Tibial nerve (tissue), 4 donors: ENCODE measurements around the gene UACA. TPM values are rescaled to one million over a fixed set of nuclear protein-coding genes. Genes with fewer than 3 reads are reported as not detected.

ENCODE experiments used
- DNase-seq, 2 donors: peaks; one replicate each; pipeline ENCODE4 v3.0.0-alpha.2; 2019; ENCODE audit warnings: low spot score in 2 of 2
- H3K27ac ChIP-seq, 4 donors: fragments of 200-600 bp; sonication (generic) in 3 of 4; one replicate each; pipeline ENCODE4 v1.5.1; 2017 to 2019; ENCODE audit warnings: mild to moderate bottlenecking in 1 of 4
- H3K27me3 ChIP-seq, 2 donors: fragments of 200-600 bp; sonication (generic) in 1 of 2; one replicate each; pipeline versions ENCODE4 v1.5.1 to v1.6.0; 2017 to 2019
- H3K36me3 ChIP-seq, 3 donors: fragments of 200-600 bp; sonication (generic); one replicate each; pipeline ENCODE4 v1.5.1; 2018 to 2019
- H3K4me1 ChIP-seq, 4 donors: fragments of 200-600 bp; sonication (generic) in 3 of 4; one replicate each; pipeline ENCODE4 v1.5.1; 2017 to 2019
- H3K4me3 ChIP-seq, 4 donors: fragments of 200-600 bp; sonication (generic) in 3 of 4; one replicate each; pipeline ENCODE4 v1.5.1; 2017 to 2019; ENCODE audit warnings: mild to moderate bottlenecking in 1 of 4, moderate library complexity in 1 of 4
- H3K9me3 ChIP-seq, 4 donors: fragments of 200-600 bp; sonication (generic) in 3 of 4; one replicate each; pipeline ENCODE4 v1.5.1; 2017 to 2019
- CTCF ChIP-seq, 5 experiments: fragments of 200-600 bp in 3 of 5; fragments of 450-650 bp in 2 of 5; sonication (generic) in 3 of 5; IDR thresholded peaks; one replicate each; pipeline ENCODE4 v1.5.1; 2016 to 2019; ENCODE audit warnings: antibody characterized with exemption in 5 of 5, mild to moderate bottlenecking in 3 of 5, moderate library complexity in 2 of 5
- EP300 ChIP-seq, 2 donors: sonication (generic); formaldehyde crosslinking; IDR thresholded peaks; one replicate each; pipeline ENCODE4 v1.6.1; 2017; ENCODE audit warnings: antibody characterized with exemption in 2 of 2, mild to moderate bottlenecking in 1 of 2
- POLR2A ChIP-seq, 2 donors: fragments of 450-650 bp; IDR thresholded peaks; one replicate each; pipeline ENCODE4 v1.6.1; 2017; ENCODE audit warnings: antibody characterized with exemption in 2 of 2, mild to moderate bottlenecking in 2 of 2, moderate library complexity in 2 of 2
- WGBS, 2 donors: methylation state at CpG; one replicate each; pipeline ENCODE4 v1.1.5; 2018; 5-methylcytosine and 5-hydroxymethylcytosine counted together
- total RNA-seq, 4 donors: library from RNA; depleted of rRNA; stranded (reverse); fragments of >200 nt; gene quantifications; one replicate each; pipeline ENCODE4 v1.1.0, GENCODE V29; 2016

Gene UACA
- total RNA-seq, 4 donors from 2014 or later = 107 to 210 (median 168) TPM

GRCh38 chr15:70789213-70789612, 25.9 kb upstream of the UACA start:
- H3K4me3 ChIP-seq = no peak overlapping the region
- TF ChIP-seq EP300 (IDR thresholded peaks at IDR 0.05) (no peak), CTCF (IDR thresholded peaks at IDR 0.05) (no peak), POLR2A (IDR thresholded peaks at IDR 0.05) (no peak)
- no peaks in the 10 kb centered on the region for H3K9me3 ChIP-seq
- DNase-seq = no peak
- no peaks in the 10 kb centered on the region for H3K36me3 ChIP-seq
- no peaks in the 10 kb centered on the region for H3K27me3 ChIP-seq
- no peak overlapping the region for H3K27ac ChIP-seq
- 68 to 69% methylated on average over 4 of the region's 4 CpGs for WGBS, 2 donors
- H3K4me1 ChIP-seq = peaks cover 0 to 12% (median 0%) of the 10 kb centered on the region in 4 donors

GRCh38 chr15:70788114-70789049, 25.0 kb upstream of the UACA start:
- WGBS, 2 donors = 87 to 88% methylated on average over 6 of the region's 6 CpGs
- no peaks in the 10 kb centered on the region for H3K9me3 ChIP-seq
- no peak for DNase-seq
- no peak overlapping the region for H3K27ac ChIP-seq
- no peaks in the 10 kb centered on the region for H3K27me3 ChIP-seq
- H3K4me3 ChIP-seq = no peak overlapping the region
- H3K36me3 ChIP-seq = no peaks in the 10 kb centered on the region
- TF ChIP-seq EP300 (IDR thresholded peaks at IDR 0.05) = no peak
- no peak for TF ChIP-seq CTCF (IDR thresholded peaks at IDR 0.05)
- no peak for TF ChIP-seq POLR2A (IDR thresholded peaks at IDR 0.05)
- H3K4me1 ChIP-seq = peaks cover 0 to 3% (median 0%) of the 10 kb centered on the region in 4 donors

GRCh38 chr15:70786996-70787395, 23.6 kb upstream of the UACA start:
- H3K27ac ChIP-seq = no peak overlapping the region
- H3K4me1 ChIP-seq = no peaks in the 10 kb centered on the region
- TF ChIP-seq CTCF (IDR thresholded peaks at IDR 0.05) (no peak), POLR2A (IDR thresholded peaks at IDR 0.05) (no peak), EP300 (IDR thresholded peaks at IDR 0.05) (no peak)
- no peak overlapping the region for H3K4me3 ChIP-seq
- no peaks in the 10 kb centered on the region for H3K9me3 ChIP-seq
- 97 to 98% methylated on average over 4 of the region's 4 CpGs for WGBS, 2 donors
- H3K36me3 ChIP-seq = no peaks in the 10 kb centered on the region
- H3K27me3 ChIP-seq = no peaks in the 10 kb centered on the region
- DNase-seq = no peak

- no peaks in the 10 kb centered on the region for H3K4me1 ChIP-seq
- H3K27me3 ChIP-seq = no peaks in the 10 kb centered on the region
- H3K27ac ChIP-seq = no peak overlapping the region
- no peaks in the 10 kb centered on the region for H3K36me3 ChIP-seq
- no peak overlapping the region for H3K4me3 ChIP-seq
- H3K9me3 ChIP-seq = no peaks in the 10 kb centered on the region
- WGBS, 2 donors = 79 to 80% methylated on average over 6 of the region's 6 CpGs
- DNase-seq = no peak
- no peak for TF ChIP-seq CTCF (IDR thresholded peaks at IDR 0.05)
- no peak for TF ChIP-seq POLR2A (IDR thresholded peaks at IDR 0.05)
Measured at GRCh38 chr15:70783610-70784022, 20.3 kb upstream of the UACA start.

- no peaks in the 10 kb centered on the region for H3K4me1 ChIP-seq
- no peak for TF ChIP-seq POLR2A (IDR thresholded peaks at IDR 0.05)
- no peak for TF ChIP-seq CTCF (IDR thresholded peaks at IDR 0.05)
- no peak for TF ChIP-seq EP300 (IDR thresholded peaks at IDR 0.05)
- H3K27me3 ChIP-seq = no peaks in the 10 kb centered on the region
- 87 to 89% methylated on average over 3 of the region's 3 CpGs for WGBS, 2 donors
- H3K27ac ChIP-seq = no peak overlapping the region
- H3K4me3 ChIP-seq = no peak overlapping the region
- no peaks in the 10 kb centered on the region for H3K9me3 ChIP-seq
- DNase-seq = no peak
- H3K36me3 ChIP-seq = no peaks in the 10 kb centered on the region
Measured at GRCh38 chr15:70783041-70783440, 19.7 kb upstream of the UACA start.
